SJSA1 (cell line): ENCODE results near the gene DNAJC1. TPM values are rescaled to one million over a fixed set of nuclear protein-coding genes. Genes with fewer than 3 reads are reported as not detected.
"Not testable (repeated sequence)": the region's sequence is repeated elsewhere in the genome, so short reads cannot be mapped to it uniquely, and the experiment has no call there.

Experiments
- DNase-seq, 2 experiments: peaks; one replicate each; pipeline ENCODE4 v3.0.0-alpha.2; 2015 to 2020; ENCODE audit warnings: low spot score in 2 of 2, low read depth in 1 of 2
- H3K27ac ChIP-seq: fragments of 250-450 bp; sonication (Bioruptor Pico); 2 replicates; pipeline ENCODE4 v1.5.1; 2020; ENCODE audit warnings: mild to moderate bottlenecking, moderate library complexity
- H3K27me3 ChIP-seq: fragments of 250-450 bp; sonication (Bioruptor Pico); replicated peaks from 2 replicates; pipeline ENCODE4 v1.5.1; 2020; ENCODE audit warnings: mild to moderate bottlenecking, moderate library complexity
- H3K36me3 ChIP-seq: fragments of 250-450 bp; sonication (Bioruptor Pico); 2 replicates; pipeline ENCODE4 v1.5.1; 2020; ENCODE audit warnings: mild to moderate bottlenecking
- H3K4me1 ChIP-seq: fragments of 250-450 bp; sonication (Bioruptor Pico); replicated peaks from 2 replicates; pipeline ENCODE4 v1.6.1; 2021; ENCODE audit warnings: mild to moderate bottlenecking
- H3K4me3 ChIP-seq: fragments of 250-450 bp; sonication (Bioruptor Pico); 2 replicates; pipeline ENCODE4 v1.5.1; 2020; ENCODE audit warnings: mild to moderate bottlenecking
- H3K9me3 ChIP-seq: fragments of 250-450 bp; sonication (Bioruptor Pico); replicated peaks from 2 replicates; pipeline ENCODE4 v1.5.1; 2020; ENCODE audit warnings: mild to moderate bottlenecking
- total RNA-seq: library from RNA; depleted of rRNA; stranded (reverse); fragments of >200 nt; shearing (Covaris generic); gene quantifications from 2 replicates; pipeline ENCODE4 v1.2.3, GENCODE V29; 2014

Gene DNAJC1
- total RNA-seq, 1 experiment from 2014 or later, result 78.3 TPM

GRCh38 chr10:21889477-21890275, 113.9 kb downstream of the DNAJC1 start:
- Histone ChIP-seq H3K4me1 (no peaks in the 10 kb centered on the region), H3K4me3 (no peak overlapping the region), H3K27ac (no peak overlapping the region), H3K9me3 (no peaks in the 10 kb centered on the region), H3K27me3 (no peaks in the 10 kb centered on the region), H3K36me3 (no peaks in the 10 kb centered on the region)
- DNase-seq, result no peak

GRCh38 chr10:21888959-21889358, 114.6 kb downstream of the DNAJC1 start:
- no peaks in the 10 kb centered on the region for H3K36me3 ChIP-seq
- H3K27me3 ChIP-seq, result no peaks in the 10 kb centered on the region
- H3K4me3 ChIP-seq, result no peak overlapping the region
- H3K4me1 ChIP-seq, result no peaks in the 10 kb centered on the region
- H3K9me3 ChIP-seq, result no peaks in the 10 kb centered on the region
- no peak for DNase-seq
- H3K27ac ChIP-seq, result no peak overlapping the region

- Histone ChIP-seq H3K4me1 (no peaks in the 10 kb centered on the region), H3K27me3 (no peaks in the 10 kb centered on the region), H3K9me3 (no peaks in the 10 kb centered on the region), H3K4me3 (no peak overlapping the region), H3K36me3 (no peaks in the 10 kb centered on the region), H3K27ac (no peak overlapping the region)
- DNase-seq, result no peak
Measured at GRCh38 chr10:21885940-21886339, 117.6 kb downstream of the DNAJC1 start.

- H3K36me3 ChIP-seq, result peaks cover 5% of the 10 kb centered on the region; the same call in 1 of the 2 replicates
- no peaks in the 10 kb centered on the region for H3K4me1 ChIP-seq
- no peak overlapping the region for H3K27ac ChIP-seq
- peaks cover 4% of the 10 kb centered on the region; the same call in 1 of the 2 replicates for H3K9me3 ChIP-seq
- no peak for DNase-seq
- H3K4me3 ChIP-seq, result no peak overlapping the region
- H3K27me3 ChIP-seq, result no peaks in the 10 kb centered on the region
Measured at GRCh38 chr10:21873198-21873597, 130.3 kb downstream of the DNAJC1 start.

GRCh38 chr10:21872771-21873170, 130.8 kb downstream of the DNAJC1 start:
- H3K27ac ChIP-seq, DNase-seq: not testable (repeated sequence)

GRCh38 chr10:21870849-21871248, 132.7 kb downstream of the DNAJC1 start:
- Histone ChIP-seq H3K4me1 (no peaks in the 10 kb centered on the region), H3K36me3 (peaks cover 5% of the 10 kb centered on the region; the same call in 1 of the 2 replicates)
- DNase-seq, result no peak

More at GRCh38 chr10:21872771-21873170, 130.8 kb downstream of the DNAJC1 start:
- H3K4me3 ChIP-seq, H3K4me1 ChIP-seq, H3K27me3 ChIP-seq, H3K36me3 ChIP-seq, H3K9me3 ChIP-seq: not testable (repeated sequence)

GRCh38 chr10:21869087-21869486, 134.4 kb downstream of the DNAJC1 start:
- not testable (repeated sequence) for H3K4me3 ChIP-seq, H3K27me3 ChIP-seq, H3K4me1 ChIP-seq, H3K27ac ChIP-seq, DNase-seq, H3K9me3 ChIP-seq, H3K36me3 ChIP-seq

More at GRCh38 chr10:21870849-21871248, 132.7 kb downstream of the DNAJC1 start:
- H3K4me3 ChIP-seq, result no peak overlapping the region
- no peak overlapping the region for H3K27ac ChIP-seq
- H3K27me3 ChIP-seq, result no peaks in the 10 kb centered on the region
- H3K9me3 ChIP-seq, result peaks cover 4% of the 10 kb centered on the region; the same call in 1 of the 2 replicates

GRCh38 chr10:21860718-21861117, 142.8 kb downstream of the DNAJC1 start:
- H3K4me3 ChIP-seq, result no peak overlapping the region
- H3K27me3 ChIP-seq, result no peaks in the 10 kb centered on the region
- peak in 1 of 2 experiments; percentile 3 for DNase-seq
- H3K27ac ChIP-seq, result no peak overlapping the region
- no peaks in the 10 kb centered on the region for H3K36me3 ChIP-seq
- H3K4me1 ChIP-seq, result no peaks in the 10 kb centered on the region
- no peaks in the 10 kb centered on the region for H3K9me3 ChIP-seq

GRCh38 chr10:21858455-21858854, 145.1 kb downstream of the DNAJC1 start:
- Histone ChIP-seq H3K27me3 (no peaks in the 10 kb centered on the region), H3K36me3 (no peaks in the 10 kb centered on the region), H3K4me1 (no peaks in the 10 kb centered on the region), H3K4me3 (no peak overlapping the region), H3K27ac (no peak overlapping the region), H3K9me3 (no peaks in the 10 kb centered on the region)
- no peak for DNase-seq

GRCh38 chr10:21849607-21850006, 153.9 kb downstream of the DNAJC1 start:
- no peak overlapping the region for H3K4me3 ChIP-seq
- H3K36me3 ChIP-seq, result no peaks in the 10 kb centered on the region
- no peak overlapping the region for H3K27ac ChIP-seq
- DNase-seq, result no peak
- H3K27me3 ChIP-seq, result no peaks in the 10 kb centered on the region
- H3K9me3 ChIP-seq, result no peaks in the 10 kb centered on the region
- H3K4me1 ChIP-seq, result no peaks in the 10 kb centered on the region

- no peak overlapping the region for H3K27ac ChIP-seq
- no peaks in the 10 kb centered on the region for H3K36me3 ChIP-seq
- no peak overlapping the region for H3K4me3 ChIP-seq
- H3K27me3 ChIP-seq, result no peaks in the 10 kb centered on the region
- no peaks in the 10 kb centered on the region for H3K4me1 ChIP-seq
- H3K9me3 ChIP-seq, result no peaks in the 10 kb centered on the region
- no peak for DNase-seq
Measured at GRCh38 chr10:21843645-21844044, 159.9 kb downstream of the DNAJC1 start.

GRCh38 chr10:21841273-21841672, 162.3 kb downstream of the DNAJC1 start:
- not testable (repeated sequence) for H3K4me1 ChIP-seq, H3K27ac ChIP-seq, H3K27me3 ChIP-seq, DNase-seq, H3K9me3 ChIP-seq, H3K4me3 ChIP-seq, H3K36me3 ChIP-seq

GRCh38 chr10:21837487-21837886, 166.0 kb downstream of the DNAJC1 start:
- not testable (repeated sequence) for DNase-seq, H3K9me3 ChIP-seq, H3K27me3 ChIP-seq, H3K36me3 ChIP-seq, H3K4me3 ChIP-seq, H3K27ac ChIP-seq, H3K4me1 ChIP-seq

- not testable (repeated sequence) for DNase-seq, H3K4me1 ChIP-seq, H3K36me3 ChIP-seq, H3K4me3 ChIP-seq, H3K9me3 ChIP-seq, H3K27me3 ChIP-seq, H3K27ac ChIP-seq
Measured at GRCh38 chr10:21834574-21834973, 169.0 kb downstream of the DNAJC1 start.

GRCh38 chr10:21832821-21833130, 170.8 kb downstream of the DNAJC1 start:
- Histone ChIP-seq H3K27me3 (no peaks in the 10 kb centered on the region), H3K4me1 (no peaks in the 10 kb centered on the region), H3K27ac (no peak overlapping the region), H3K9me3 (peaks cover 2% of the 10 kb centered on the region; the same call in 1 of the 2 replicates), H3K4me3 (no peak overlapping the region), H3K36me3 (no peaks in the 10 kb centered on the region)
- DNase-seq, result no peak
